T-helper 17 cell (primary cell): Measurements from ENCODE around the gene GTF2B. TPM values are rescaled to one million over a fixed set of nuclear protein-coding genes. Genes with fewer than 3 reads are reported as not detected.
"Not testable (repeated sequence)": the region's sequence is repeated elsewhere in the genome, so short reads cannot be mapped to it uniquely, and the experiment has no call there.

Experiments used
- ATAC-seq: fragments of 150-1000 bp; cut with Tn5 transposase; 2 replicates; pipeline ENCODE4 v1.10.0; 2021; ENCODE audit warnings: mild to moderate bottlenecking, moderate library complexity
- DNase-seq, 3 donors: peaks; one replicate each; pipeline versions ENCODE4 v3.0.0 to v3.0.0-alpha.2; 2020 to 2021
- H3K9me3 ChIP-seq: one replicate; pipeline ENCODE4 v1.7.0; 2013; ENCODE audit warnings: low read length, mild to moderate bottlenecking; ENCODE audit not compliant: control insufficient read depth, poor library complexity, severe bottlenecking
- H3K27ac Mint-ChIP-seq: one replicate; pipeline ENCODE4 v1.8.0; 2022; ENCODE audit warnings: mild to moderate bottlenecking, moderate library complexity, mixed read lengths
- H3K27me3 Mint-ChIP-seq: one replicate; pipeline ENCODE4 v1.8.0; 2022; ENCODE audit warnings: mixed read lengths
- H3K36me3 Mint-ChIP-seq: one replicate; pipeline ENCODE4 v1.8.0; 2022; ENCODE audit warnings: low read depth, mixed read lengths
- H3K4me1 Mint-ChIP-seq: one replicate; pipeline ENCODE4 v1.8.0; 2022; ENCODE audit warnings: mild to moderate bottlenecking, mixed read lengths
- H3K4me3 Mint-ChIP-seq: one replicate; pipeline ENCODE4 v1.8.0; 2022; ENCODE audit warnings: mild to moderate bottlenecking, moderate library complexity, mixed read lengths
- total RNA-seq, 4 donors: library from RNA in 2 of 4; stranded (reverse) in 2 of 4; gene quantifications; one replicate each; pipeline ENCODE4 v1.2.3 and lab custom pipeline; 2022 to 2026

GTF2B gene
- total RNA-seq, 2 donors from 2014 or later: 62.9 to 69.4 TPM

- no peaks in the 10 kb centered on the region for H3K9me3 ChIP-seq
- Mint-ChIP-seq H3K27ac (no peak overlapping the region), H3K36me3 (no peaks in the 10 kb centered on the region), H3K4me3 (no peak overlapping the region), H3K4me1 (no peaks in the 10 kb centered on the region), H3K27me3 (no peaks in the 10 kb centered on the region)
- DNase-seq (no peak), ATAC-seq (no peak)
Measured at GRCh38 chr1:88910401-88910800, 19.0 kb upstream of the GTF2B start.

- Mint-ChIP-seq H3K4me3 (no peak overlapping the region), H3K4me1 (no peaks in the 10 kb centered on the region), H3K27me3 (no peaks in the 10 kb centered on the region), H3K36me3 (no peaks in the 10 kb centered on the region), H3K27ac (no peak overlapping the region)
- no peak for DNase-seq
- no peak for ATAC-seq
- H3K9me3 ChIP-seq: no peaks in the 10 kb centered on the region
Measured at GRCh38 chr1:88900883-88901282, 9.5 kb upstream of the GTF2B start.

GRCh38 chr1:88897070-88897730 is 5.8 kb upstream of the GTF2B start:
- no peaks in the 10 kb centered on the region for H3K27me3 Mint-ChIP-seq
- H3K9me3 ChIP-seq: no peaks in the 10 kb centered on the region
- ATAC-seq (no peak), DNase-seq (no peak)
- no peak overlapping the region for H3K27ac Mint-ChIP-seq
- no peak overlapping the region for H3K4me3 Mint-ChIP-seq
- H3K4me1 Mint-ChIP-seq: peaks cover 7% of the 10 kb centered on the region
- H3K36me3 Mint-ChIP-seq: no peaks in the 10 kb centered on the region

- Mint-ChIP-seq H3K27me3 (no peaks in the 10 kb centered on the region), H3K36me3 (peaks cover 8% of the 10 kb centered on the region), H3K4me3 (peak overlapping the region; percentile 94), H3K4me1 (peaks cover 39% of the 10 kb centered on the region), H3K27ac (peak overlapping the region; percentile 94)
- ATAC-seq (no peak), DNase-seq (no peak)
- no peaks in the 10 kb centered on the region for H3K9me3 ChIP-seq
Measured at GRCh38 chr1:88892357-88892877, 1.1 kb upstream of the GTF2B start.

- Mint-ChIP-seq H3K36me3 (peaks cover 8% of the 10 kb centered on the region), H3K27ac (peak overlapping the region; percentile 94), H3K4me1 (peaks cover 42% of the 10 kb centered on the region), H3K27me3 (no peaks in the 10 kb centered on the region), H3K4me3 (peak overlapping the region; percentile 94)
- no peaks in the 10 kb centered on the region for H3K9me3 ChIP-seq
- no peak for ATAC-seq
- DNase-seq: no peak
Measured at GRCh38 chr1:88891951-88892340, 579 bp upstream of the GTF2B start.

GRCh38 chr1:88890791-88891317 is 513 bp downstream of the GTF2B start:
- peak overlapping the region; percentile 94 for H3K27ac Mint-ChIP-seq
- H3K4me1 Mint-ChIP-seq: peaks cover 46% of the 10 kb centered on the region
- no peaks in the 10 kb centered on the region for H3K27me3 Mint-ChIP-seq
- peak; percentile 5 for ATAC-seq
- peak in 1 of 3 donors; percentile 22 for DNase-seq
- peaks cover 8% of the 10 kb centered on the region for H3K36me3 Mint-ChIP-seq
- peak overlapping the region; percentile 94 for H3K4me3 Mint-ChIP-seq
- no peaks in the 10 kb centered on the region for H3K9me3 ChIP-seq

GRCh38 chr1:88890131-88890530 is 1.2 kb downstream of the GTF2B start:
- Mint-ChIP-seq H3K4me1 (peaks cover 46% of the 10 kb centered on the region), H3K27ac (peak overlapping the region; percentile 94), H3K27me3 (no peaks in the 10 kb centered on the region), H3K36me3 (peaks cover 8% of the 10 kb centered on the region), H3K4me3 (peak overlapping the region; percentile 94)
- no peaks in the 10 kb centered on the region for H3K9me3 ChIP-seq
- no peak for ATAC-seq
- no peak for DNase-seq

- no peaks in the 10 kb centered on the region for H3K9me3 ChIP-seq
- peaks cover 45% of the 10 kb centered on the region for H3K4me1 Mint-ChIP-seq
- no peaks in the 10 kb centered on the region for H3K27me3 Mint-ChIP-seq
- peak overlapping the region; percentile 83 for H3K27ac Mint-ChIP-seq
- ATAC-seq (peak; percentile 35), DNase-seq (no peak)
- H3K36me3 Mint-ChIP-seq: peaks cover 8% of the 10 kb centered on the region
- H3K4me3 Mint-ChIP-seq: peak overlapping the region; percentile 84
Measured at GRCh38 chr1:88888750-88889149, 2.6 kb downstream of the GTF2B start.

- peaks cover 11% of the 10 kb centered on the region for H3K36me3 Mint-ChIP-seq
- no peak overlapping the region for H3K4me3 Mint-ChIP-seq
- DNase-seq (no peak), ATAC-seq (no peak)
- H3K27ac Mint-ChIP-seq: no peak overlapping the region
- H3K27me3 Mint-ChIP-seq: no peaks in the 10 kb centered on the region
- H3K9me3 ChIP-seq: no peaks in the 10 kb centered on the region
- peaks cover 44% of the 10 kb centered on the region for H3K4me1 Mint-ChIP-seq
Measured at GRCh38 chr1:88885933-88886332, 5.4 kb downstream of the GTF2B start.

GRCh38 chr1:88883156-88883555 is 8.2 kb downstream of the GTF2B start:
- no peaks in the 10 kb centered on the region for H3K9me3 ChIP-seq
- DNase-seq (no peak), ATAC-seq (no peak)
- Mint-ChIP-seq H3K4me3 (no peak overlapping the region), H3K27ac (peak overlapping the region; percentile 41), H3K36me3 (peaks cover 3% of the 10 kb centered on the region), H3K4me1 (peaks cover 33% of the 10 kb centered on the region), H3K27me3 (no peaks in the 10 kb centered on the region)

- peaks cover 30% of the 10 kb centered on the region for H3K4me1 Mint-ChIP-seq
- peak; percentile 35 for ATAC-seq
- H3K9me3 ChIP-seq, DNase-seq, H3K4me3 Mint-ChIP-seq, H3K27me3 Mint-ChIP-seq, H3K36me3 Mint-ChIP-seq: not testable (repeated sequence)
- peak overlapping the region; percentile 39 for H3K27ac Mint-ChIP-seq
Measured at GRCh38 chr1:88880717-88881116, 10.7 kb downstream of the GTF2B start.

- Mint-ChIP-seq H3K36me3 (peaks cover 3% of the 10 kb centered on the region), H3K4me3 (no peak overlapping the region), H3K27ac (peak overlapping the region; percentile 56), H3K4me1 (peaks cover 35% of the 10 kb centered on the region), H3K27me3 (no peaks in the 10 kb centered on the region)
- H3K9me3 ChIP-seq: no peaks in the 10 kb centered on the region
- no peak for ATAC-seq
- no peak for DNase-seq
Measured at GRCh38 chr1:88878731-88879130, 12.6 kb downstream of the GTF2B start.

GRCh38 chr1:88877911-88878310 is 13.5 kb downstream of the GTF2B start:
- Mint-ChIP-seq H3K27me3 (no peaks in the 10 kb centered on the region), H3K4me3 (no peak overlapping the region), H3K27ac (no peak overlapping the region), H3K36me3 (peaks cover 3% of the 10 kb centered on the region), H3K4me1 (peaks cover 31% of the 10 kb centered on the region)
- DNase-seq (no peak), ATAC-seq (peak; percentile 32)
- no peaks in the 10 kb centered on the region for H3K9me3 ChIP-seq

- H3K27ac Mint-ChIP-seq: no peak overlapping the region
- no peak overlapping the region for H3K4me3 Mint-ChIP-seq
- ATAC-seq: peak; percentile 40
- H3K27me3 Mint-ChIP-seq: no peaks in the 10 kb centered on the region
- H3K36me3 Mint-ChIP-seq: peaks cover 3% of the 10 kb centered on the region
- no peaks in the 10 kb centered on the region for H3K9me3 ChIP-seq
- peaks cover 31% of the 10 kb centered on the region for H3K4me1 Mint-ChIP-seq
- DNase-seq: no peak
Measured at GRCh38 chr1:88877382-88877825, 14.0 kb downstream of the GTF2B start.
